Thoracic aorta (tissue), 2 donors: ENCODE measurements around the gene CARS2. TPM values are rescaled to one million over a fixed set of nuclear protein-coding genes. Genes with fewer than 3 reads are reported as not detected.

Experiments
- ATAC-seq: fragments of 150-250 bp; one replicate; pipeline ENCODE4 v1.8.0; 2017; ENCODE audit warnings: low read depth; ENCODE audit not compliant: insufficient number of reproducible peaks, low FRiP score
- DNase-seq: peaks from one replicate; pipeline ENCODE4 v3.0.0-alpha.2; 2020; ENCODE audit warnings: low spot score
- H3K27ac ChIP-seq, 2 donors: fragments of 200-600 bp; sonication (generic); 1 replicate in 1 of 2; 2 replicates in 1 of 2; pipeline ENCODE4 v1.5.1; 2016; ENCODE audit warnings: mild to moderate bottlenecking in 2 of 2, moderate library complexity in 2 of 2
- H3K27me3 ChIP-seq: fragments of 200-600 bp; sonication (generic); replicated peaks from 2 replicates; pipeline ENCODE4 v1.6.0; 2016; ENCODE audit warnings: mild to moderate bottlenecking; ENCODE audit not compliant: insufficient read depth
- H3K36me3 ChIP-seq: fragments of 200-600 bp; sonication (generic); one replicate; pipeline ENCODE4 v1.5.1; 2016
- H3K4me1 ChIP-seq, 2 donors: fragments of 200-600 bp; sonication (generic); 1 replicate in 1 of 2; 2 replicates in 1 of 2; pipeline versions ENCODE4 v1.5.1 to v1.6.0; 2016; ENCODE audit warnings: low read depth in 2 of 2, mild to moderate bottlenecking in 1 of 2; ENCODE audit not compliant: control insufficient read depth in 1 of 2
- H3K4me3 ChIP-seq: fragments of 200-600 bp; sonication (generic); 2 replicates; pipeline ENCODE4 v1.5.1; 2016; ENCODE audit warnings: mild to moderate bottlenecking
- H3K9me3 ChIP-seq: fragments of 200-600 bp; sonication (generic); 2 replicates; pipeline ENCODE4 v1.5.1; 2016
- CTCF ChIP-seq: fragments of 200-600 bp; sonication (generic); IDR thresholded peaks from one replicate; pipeline ENCODE4 v1.5.1; 2019; ENCODE audit warnings: antibody characterized with exemption
- total RNA-seq, 2 donors: library from RNA; depleted of rRNA; stranded (reverse); fragments of >200 nt; gene quantifications; one replicate each; pipeline versions ENCODE4 v1.1.0 to v1.2.3, GENCODE V29; 2016

The CARS2 gene
- total RNA-seq, 2 donors from 2014 or later, result 45.9 to 70.4 TPM

GRCh38 chr13:110651726-110652230 lies 54.1 kb downstream of the CARS2 start:
- Histone ChIP-seq H3K27me3 (no peaks in the 10 kb centered on the region), H3K36me3 (peaks cover 17% of the 10 kb centered on the region), H3K9me3 (no peaks in the 10 kb centered on the region), H3K4me3 (no peak overlapping the region), H3K27ac (no peak overlapping the region), H3K4me1 (no peaks in the 10 kb centered on the region)
- DNase-seq (no peak), ATAC-seq (no peak)
- no peak for TF ChIP-seq CTCF

GRCh38 chr13:110651271-110651670 lies 54.6 kb downstream of the CARS2 start:
- Histone ChIP-seq H3K36me3 (peaks cover 17% of the 10 kb centered on the region), H3K4me1 (no peaks in the 10 kb centered on the region), H3K27me3 (no peaks in the 10 kb centered on the region), H3K9me3 (no peaks in the 10 kb centered on the region), H3K27ac (no peak overlapping the region), H3K4me3 (no peak overlapping the region)
- ATAC-seq, result no peak
- no peak for DNase-seq
- no peak for TF ChIP-seq CTCF

GRCh38 chr13:110650436-110650835 lies 55.5 kb downstream of the CARS2 start:
- Histone ChIP-seq H3K36me3 (peaks cover 17% of the 10 kb centered on the region), H3K9me3 (no peaks in the 10 kb centered on the region), H3K4me3 (no peak overlapping the region), H3K4me1 (no peaks in the 10 kb centered on the region), H3K27me3 (no peaks in the 10 kb centered on the region), H3K27ac (no peak overlapping the region)
- DNase-seq, result no peak
- TF ChIP-seq CTCF, result no peak
- ATAC-seq, result no peak

- H3K4me3 ChIP-seq, result no peak overlapping the region
- H3K27ac ChIP-seq, result no peak overlapping the region
- H3K9me3 ChIP-seq, result no peaks in the 10 kb centered on the region
- TF ChIP-seq CTCF, result no peak
- no peaks in the 10 kb centered on the region for H3K27me3 ChIP-seq
- peaks cover 0 to 8% of the 10 kb centered on the region in 2 donors for H3K4me1 ChIP-seq
- no peak for DNase-seq
- H3K36me3 ChIP-seq, result peaks cover 17% of the 10 kb centered on the region
- ATAC-seq, result no peak
These were observed 56.4 kb downstream of the CARS2 start for GRCh38 chr13:110649551-110649950.

- Histone ChIP-seq H3K27me3 (no peaks in the 10 kb centered on the region), H3K27ac (no peak overlapping the region), H3K4me3 (no peak overlapping the region), H3K4me1 (peaks cover 0 to 10% of the 10 kb centered on the region in 2 donors), H3K9me3 (no peaks in the 10 kb centered on the region), H3K36me3 (peaks cover 17% of the 10 kb centered on the region)
- ATAC-seq (no peak), DNase-seq (no peak)
- TF ChIP-seq CTCF, result no peak
These were observed 57.0 kb downstream of the CARS2 start for GRCh38 chr13:110648848-110649421.
